Thymus (tissue), 11 donors: Measurements from ENCODE around the gene RNU7-1. TPM values are rescaled to one million over a fixed set of nuclear protein-coding genes. Genes with fewer than 3 reads are reported as not detected.

ENCODE experiments used
- DNase-seq, 9 donors: peaks; one replicate each; pipeline ENCODE4 v3.0.0-alpha.2; 2013; ENCODE audit warnings: low spot score in 9 of 9, low read depth in 6 of 9, missing footprints in 1 of 9
- H3K27ac ChIP-seq, 2 donors: one replicate each; pipeline ENCODE4 v1.5.1; 2013; ENCODE audit warnings: control low read depth in 1 of 2, low read depth in 1 of 2, low read length in 1 of 2, mild to moderate bottlenecking in 1 of 2, moderate library complexity in 1 of 2
- H3K27me3 ChIP-seq, 2 donors: one replicate each; pipeline ENCODE4 v1.5.1; 2013; ENCODE audit warnings: low read length in 1 of 2; ENCODE audit not compliant: control insufficient read depth in 2 of 2, insufficient read depth in 1 of 2
- H3K36me3 ChIP-seq, 2 donors: one replicate each; pipeline ENCODE4 v1.5.1; 2013; ENCODE audit warnings: low read length in 1 of 2, mild to moderate bottlenecking in 1 of 2, moderate library complexity in 1 of 2; ENCODE audit not compliant: control insufficient read depth in 2 of 2, insufficient read depth in 2 of 2
- H3K4me1 ChIP-seq, 2 donors: one replicate each; pipeline ENCODE4 v1.5.1; 2013; ENCODE audit warnings: low read length in 2 of 2; ENCODE audit not compliant: control insufficient read depth in 2 of 2, insufficient read depth in 2 of 2
- H3K4me3 ChIP-seq, 2 donors: one replicate each; pipeline ENCODE4 v1.5.1; 2013; ENCODE audit warnings: low read length in 2 of 2, control low read depth in 1 of 2, mild to moderate bottlenecking in 1 of 2
- H3K9me3 ChIP-seq, 2 donors: one replicate each; pipeline ENCODE4 v1.5.1; 2013; ENCODE audit warnings: low read length in 1 of 2, mild to moderate bottlenecking in 1 of 2; ENCODE audit not compliant: control insufficient read depth in 2 of 2, insufficient read depth in 1 of 2
- WGBS: extraction: QIAGEN DNeasy Blood & Tissue Kit; methylation state at CpG from one replicate; pipeline ENCODE4 v1.1.7; 2013; 5-methylcytosine and 5-hydroxymethylcytosine counted together
- polyA plus RNA-seq: library from polyadenylated mRNA; stranded (reverse); fragments of 200-250 nt; gene quantifications from one replicate; pipeline ENCODE4 v1.2.3, GENCODE V29; 2013
- total RNA-seq: library from RNA; stranded (reverse); fragments of 120-200 nt; gene quantifications from one replicate; pipeline ENCODE4 v1.2.4, GENCODE V29; 2013
- donor health status: healthy.

The RNU7-1 gene
- total and polyA plus RNA-seq, 2 donors, result not detected

DNA sequence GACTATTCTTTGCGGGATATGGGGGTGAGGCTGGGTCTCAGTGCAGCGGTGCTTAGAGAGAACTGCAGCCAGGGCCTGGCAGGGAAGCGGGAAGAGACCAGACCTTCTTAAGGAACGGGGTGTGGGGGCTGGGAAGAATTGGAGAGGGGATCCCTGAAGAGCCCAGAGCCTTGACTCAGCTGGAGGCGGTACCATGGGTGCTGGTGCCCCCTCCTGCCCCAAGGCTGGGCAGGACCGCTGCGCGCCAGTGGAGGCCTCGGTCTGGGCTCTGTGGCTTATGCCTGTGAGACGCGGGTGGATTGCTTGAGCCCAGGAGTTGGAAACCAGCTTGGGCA, 1.3 kb upstream of the RNU7-1 start:
- DNase-seq, result no peak
- Histone ChIP-seq H3K4me3 (no peak overlapping the region), H3K4me1 (peaks cover 32 to 55% of the 10 kb centered on the region in 2 donors), H3K27ac (peak overlapping the region; percentile 47 to 100), H3K9me3 (peaks cover 0 to 4% of the 10 kb centered on the region in 2 donors), H3K36me3 (peaks cover 13 to 16% of the 10 kb centered on the region in 2 donors), H3K27me3 (no peaks in the 10 kb centered on the region)
- 95% methylated on average over 11 of the region's 11 CpGs for WGBS

GRCh38 chr12:6943389-6943721, 261 bp upstream of the RNU7-1 start:
- 2% methylated on average over 13 of the region's 13 CpGs for WGBS
- Histone ChIP-seq H3K36me3 (peaks cover 12 to 16% of the 10 kb centered on the region in 2 donors), H3K27ac (peak overlapping the region; percentile 99 to 100), H3K27me3 (no peaks in the 10 kb centered on the region), H3K9me3 (peaks cover 0 to 4% of the 10 kb centered on the region in 2 donors), H3K4me3 (peak overlapping the region; percentile 60 to 86), H3K4me1 (peaks cover 29 to 51% of the 10 kb centered on the region in 2 donors)
- DNase-seq, result peak in 5 of 9 donors; percentile 74 to 97 (median 87)

DNA sequence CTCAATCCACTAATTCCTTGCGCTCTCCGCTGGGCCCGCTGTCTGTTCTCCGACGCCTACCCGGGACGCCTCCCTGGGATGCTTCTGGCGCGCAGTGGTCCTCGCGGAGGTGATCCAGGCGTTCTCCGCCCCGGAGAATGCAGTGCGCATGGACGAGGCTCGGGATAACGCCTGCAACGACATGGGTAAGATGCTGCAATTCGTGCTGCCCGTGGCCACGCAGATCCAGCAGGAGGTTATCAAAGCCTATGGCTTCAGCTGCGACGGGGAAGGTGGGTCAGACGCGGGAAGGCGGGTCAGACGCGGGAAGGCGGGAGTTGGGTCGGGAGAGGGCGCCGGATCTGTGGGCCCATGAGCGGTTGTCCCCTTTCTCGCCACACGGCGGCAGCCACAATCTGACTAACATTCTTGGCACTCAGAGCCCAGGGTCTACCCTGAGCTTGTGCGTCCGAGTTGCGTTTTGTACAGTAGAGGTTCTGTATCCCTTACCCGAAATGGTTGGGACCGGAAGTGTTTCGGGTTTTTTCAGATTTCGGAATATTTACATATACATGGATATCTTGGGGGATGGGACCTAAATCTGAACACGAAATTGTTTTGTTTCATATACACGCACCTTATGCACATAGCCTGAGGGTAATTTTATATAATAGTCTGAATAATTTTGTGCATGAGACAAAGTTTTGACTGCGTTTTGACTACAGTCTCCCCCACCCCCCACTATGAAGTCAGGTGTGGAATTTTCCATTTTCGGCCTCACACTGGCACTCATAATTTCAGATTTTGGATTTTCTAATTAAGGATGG, 968 bp downstream of the RNU7-1 start:
- H3K9me3 ChIP-seq, result peaks cover 0 to 4% of the 10 kb centered on the region in 2 donors
- peaks cover 28 to 44% of the 10 kb centered on the region in 2 donors for H3K4me1 ChIP-seq
- peak overlapping the region; percentile 60 to 86 for H3K4me3 ChIP-seq
- 4% methylated on average over 48 of the region's 48 CpGs for WGBS
- no peaks in the 10 kb centered on the region for H3K27me3 ChIP-seq
- peaks cover 8 to 10% of the 10 kb centered on the region in 2 donors for H3K36me3 ChIP-seq
- peak overlapping the region; percentile 99 to 100 for H3K27ac ChIP-seq
- DNase-seq, result peak; percentile 69 to 95 (median 84)

GRCh38 chr12:6945613-6946012, 2.0 kb downstream of the RNU7-1 start:
- DNase-seq, result no peak
- 94% methylated on average over 11 of the region's 11 CpGs for WGBS
- peaks cover 8 to 10% of the 10 kb centered on the region in 2 donors for H3K36me3 ChIP-seq
- H3K4me1 ChIP-seq, result peaks cover 36 to 53% of the 10 kb centered on the region in 2 donors
- no peaks in the 10 kb centered on the region for H3K27me3 ChIP-seq
- H3K27ac ChIP-seq, result peak overlapping the region; percentile 94 to 100
- peaks cover 0 to 4% of the 10 kb centered on the region in 2 donors for H3K9me3 ChIP-seq
- peak overlapping the region; percentile 25 to 45 for H3K4me3 ChIP-seq

GRCh38 chr12:6946033-6946919, 2.7 kb downstream of the RNU7-1 start:
- peaks cover 40 to 59% of the 10 kb centered on the region in 2 donors for H3K4me1 ChIP-seq
- whole genome bisulfite sequencing, result 9% methylated on average over 32 of the region's 32 CpGs
- H3K9me3 ChIP-seq, result peaks cover 0 to 4% of the 10 kb centered on the region in 2 donors
- H3K27me3 ChIP-seq, result no peaks in the 10 kb centered on the region
- H3K4me3 ChIP-seq, result peak overlapping the region; percentile 25 to 45
- peak overlapping the region; percentile 94 to 100 for H3K27ac ChIP-seq
- H3K36me3 ChIP-seq, result peaks cover 8 to 9% of the 10 kb centered on the region in 2 donors
- peak in 3 of 9 donors; percentile 62 to 78 (median 63) for DNase-seq

DNA sequence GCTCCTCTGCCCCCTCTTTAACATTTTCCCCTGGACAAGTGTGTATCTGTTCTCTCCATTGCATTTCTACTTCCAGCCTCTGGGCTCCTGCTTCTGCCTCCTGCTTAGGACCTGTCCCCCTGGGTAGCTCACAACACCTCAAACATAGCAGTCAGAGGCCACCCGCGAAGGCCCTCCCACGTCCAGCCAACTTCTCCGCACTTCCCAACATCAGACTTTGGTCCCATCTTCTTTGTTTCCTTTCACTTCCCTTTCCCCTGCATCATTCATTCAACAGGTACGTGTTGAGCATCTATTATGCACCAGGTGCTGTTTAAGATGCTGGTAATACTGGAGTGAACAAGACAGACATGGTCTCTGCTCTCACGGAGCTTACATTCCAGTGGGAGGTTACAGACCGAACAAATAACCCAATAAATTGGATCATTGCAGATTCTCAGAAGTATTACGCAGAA, 3.3 kb downstream of the RNU7-1 start:
- H3K27ac ChIP-seq, result peak overlapping the region; percentile 94 to 100
- peaks cover 6 to 7% of the 10 kb centered on the region in 2 donors for H3K36me3 ChIP-seq
- H3K4me1 ChIP-seq, result peaks cover 40 to 64% of the 10 kb centered on the region in 2 donors

DNA sequence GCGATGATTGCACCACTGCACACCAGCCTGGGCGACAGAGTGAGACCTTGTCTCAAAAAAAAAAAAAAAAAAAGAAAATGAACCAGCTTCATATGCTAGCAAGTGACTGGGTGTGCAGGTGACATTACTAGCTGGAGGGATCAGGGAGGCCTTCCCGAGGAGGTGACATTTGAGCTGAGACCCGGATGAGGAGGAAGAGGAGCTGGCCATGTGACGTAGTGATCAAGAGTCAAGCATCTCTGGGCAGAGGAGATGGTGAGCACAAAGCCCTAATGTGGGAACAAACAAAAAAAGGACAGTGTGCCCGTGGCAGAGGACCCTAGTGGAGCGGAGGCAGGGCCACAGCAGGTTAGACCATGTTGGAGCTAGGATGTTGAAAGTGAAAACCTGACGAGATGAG, 4.0 kb downstream of the RNU7-1 start:
- no peak for DNase-seq
- WGBS, result 95% methylated on average over 8 of the region's 8 CpGs
- Histone ChIP-seq H3K4me1 (peaks cover 40 to 64% of the 10 kb centered on the region in 2 donors), H3K9me3 (peaks cover 0 to 4% of the 10 kb centered on the region in 2 donors), H3K4me3 (no peak overlapping the region), H3K27me3 (no peaks in the 10 kb centered on the region), H3K36me3 (peaks cover 7 to 11% of the 10 kb centered on the region in 2 donors), H3K27ac (no peak overlapping the region)

More for the DNA sequence above, 3.3 kb downstream of the RNU7-1 start:
- H3K27me3 ChIP-seq, result no peaks in the 10 kb centered on the region
- H3K4me3 ChIP-seq, result peak overlapping the region; percentile 25 to 45
- H3K9me3 ChIP-seq, result peaks cover 0 to 4% of the 10 kb centered on the region in 2 donors
- DNase-seq, result no peak
- 83% methylated on average over 8 of the region's 8 CpGs for WGBS

- peaks cover 34 to 66% of the 10 kb centered on the region in 2 donors for H3K4me1 ChIP-seq
- no peak overlapping the region for H3K4me3 ChIP-seq
- peaks cover 0 to under 1% of the 10 kb centered on the region in 2 donors for H3K9me3 ChIP-seq
- H3K27me3 ChIP-seq, result no peaks in the 10 kb centered on the region
- H3K36me3 ChIP-seq, result peaks cover 3 to 19% of the 10 kb centered on the region in 2 donors
- no peak for DNase-seq
- H3K27ac ChIP-seq, result no peak overlapping the region
- 90% methylated on average over 15 of the region's 15 CpGs for WGBS
These were observed 5.4 kb downstream of the RNU7-1 start for GRCh38 chr12:6948873-6949594.
